GM10266 (cell line): ENCODE results near the gene LINS1.

Experiments used
- DNase-seq: peaks from one replicate; pipeline ENCODE4 v3.0.0; 2012; ENCODE audit errors: extremely low spot score
- TF ChIP-seq, protein P1 (sequence below): IDR thresholded peaks from 2 replicates; pipeline ENCODE4 v1.5.1; 2012; ENCODE audit warnings: mild to moderate bottlenecking, low read depth; ENCODE audit not compliant: control insufficient read depth, insufficient read depth; ENCODE audit errors: missing control alignments

LINS1 gene

DNA sequence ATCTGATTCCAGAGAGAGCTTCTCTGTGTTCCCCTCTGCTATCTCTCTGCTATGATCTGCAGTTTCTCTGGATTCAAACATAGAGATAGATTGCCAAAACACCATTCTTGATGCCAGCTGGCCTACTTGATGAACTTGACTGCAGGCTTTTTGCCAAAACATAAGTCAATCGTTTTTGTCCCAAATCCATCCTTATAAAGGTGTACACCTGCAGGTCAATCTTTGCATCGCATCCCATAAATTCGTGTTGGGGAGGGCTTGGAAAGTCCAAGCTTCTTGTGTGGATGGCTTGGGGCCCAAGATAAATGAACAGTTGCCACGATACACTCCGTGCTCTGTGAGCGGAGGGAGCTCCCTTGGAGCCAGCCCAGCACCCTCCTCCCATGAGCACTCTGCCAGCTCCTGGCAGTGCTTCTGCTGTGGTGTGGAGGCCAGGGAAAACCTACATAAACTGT, 75.9 kb downstream of the LINS1 start:
- DNase-seq = no peak
- TF ChIP-seq, protein P1, sequence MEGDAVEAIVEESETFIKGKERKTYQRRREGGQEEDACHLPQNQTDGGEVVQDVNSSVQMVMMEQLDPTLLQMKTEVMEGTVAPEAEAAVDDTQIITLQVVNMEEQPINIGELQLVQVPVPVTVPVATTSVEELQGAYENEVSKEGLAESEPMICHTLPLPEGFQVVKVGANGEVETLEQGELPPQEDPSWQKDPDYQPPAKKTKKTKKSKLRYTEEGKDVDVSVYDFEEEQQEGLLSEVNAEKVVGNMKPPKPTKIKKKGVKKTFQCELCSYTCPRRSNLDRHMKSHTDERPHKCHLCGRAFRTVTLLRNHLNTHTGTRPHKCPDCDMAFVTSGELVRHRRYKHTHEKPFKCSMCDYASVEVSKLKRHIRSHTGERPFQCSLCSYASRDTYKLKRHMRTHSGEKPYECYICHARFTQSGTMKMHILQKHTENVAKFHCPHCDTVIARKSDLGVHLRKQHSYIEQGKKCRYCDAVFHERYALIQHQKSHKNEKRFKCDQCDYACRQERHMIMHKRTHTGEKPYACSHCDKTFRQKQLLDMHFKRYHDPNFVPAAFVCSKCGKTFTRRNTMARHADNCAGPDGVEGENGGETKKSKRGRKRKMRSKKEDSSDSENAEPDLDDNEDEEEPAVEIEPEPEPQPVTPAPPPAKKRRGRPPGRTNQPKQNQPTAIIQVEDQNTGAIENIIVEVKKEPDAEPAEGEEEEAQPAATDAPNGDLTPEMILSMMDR = no peak

- TF ChIP-seq, protein P1 = no peak
- DNase-seq = no peak
Measured at GRCh38 chr15:100525436-100525835, 76.5 kb downstream of the LINS1 start.

GRCh38 chr15:100524326-100524725, 77.7 kb downstream of the LINS1 start:
- TF ChIP-seq, protein P1 = no peak
- DNase-seq = no peak

DNA sequence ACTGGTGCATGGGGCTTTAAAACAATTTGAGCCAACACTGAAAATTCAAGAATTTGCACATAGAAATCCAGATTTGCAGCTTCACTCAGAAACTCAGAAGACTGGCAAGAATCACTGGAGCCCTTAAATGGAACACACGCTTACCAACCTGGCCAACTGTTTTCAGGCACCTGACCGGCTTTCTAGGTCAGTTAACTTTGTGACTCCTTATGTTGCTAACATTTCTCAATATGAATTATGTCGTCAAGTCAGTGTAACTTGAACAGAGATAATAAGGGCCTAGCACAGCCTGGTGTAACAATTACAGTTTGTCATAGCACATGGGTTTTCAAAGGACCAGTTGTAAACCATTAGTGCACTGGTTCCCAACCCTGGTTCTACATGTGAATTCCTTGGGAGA, 80.1 kb downstream of the LINS1 start:
- TF ChIP-seq, protein P1 = no peak
- DNase-seq = no peak

GRCh38 chr15:100520132-100520921, 81.7 kb downstream of the LINS1 start:
- no peak for DNase-seq
- TF ChIP-seq, protein P1 = no peak

DNA sequence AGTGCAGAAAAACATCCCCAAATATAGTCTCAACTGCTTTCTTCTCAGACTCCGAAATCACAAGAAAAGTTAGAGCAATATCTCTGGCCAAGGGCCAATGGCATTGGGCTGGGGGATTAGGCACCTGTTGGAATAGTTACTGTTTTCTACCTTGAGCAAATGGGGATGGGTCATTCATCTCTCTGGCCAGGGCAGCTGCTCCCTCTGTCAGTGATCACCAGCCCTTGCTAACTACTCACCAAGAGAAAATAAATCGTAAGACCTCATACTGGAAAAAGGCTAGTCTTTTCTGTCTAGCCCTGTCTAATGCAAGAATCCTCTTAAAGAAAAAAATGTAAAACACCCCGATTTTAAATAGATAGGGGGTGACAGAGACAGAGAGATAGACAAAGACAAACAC, 84.1 kb downstream of the LINS1 start:
- TF ChIP-seq, protein P1 = no peak
- DNase-seq = no peak
